ENCODE measurements around the gene RSBN1. TPM values are rescaled to one million over a fixed set of nuclear protein-coding genes. Genes with fewer than 3 reads are reported as not detected.

RSBN1 gene
- total RNA-seq, 1 experiment from 2014 or later: 10.7 TPM

DNA sequence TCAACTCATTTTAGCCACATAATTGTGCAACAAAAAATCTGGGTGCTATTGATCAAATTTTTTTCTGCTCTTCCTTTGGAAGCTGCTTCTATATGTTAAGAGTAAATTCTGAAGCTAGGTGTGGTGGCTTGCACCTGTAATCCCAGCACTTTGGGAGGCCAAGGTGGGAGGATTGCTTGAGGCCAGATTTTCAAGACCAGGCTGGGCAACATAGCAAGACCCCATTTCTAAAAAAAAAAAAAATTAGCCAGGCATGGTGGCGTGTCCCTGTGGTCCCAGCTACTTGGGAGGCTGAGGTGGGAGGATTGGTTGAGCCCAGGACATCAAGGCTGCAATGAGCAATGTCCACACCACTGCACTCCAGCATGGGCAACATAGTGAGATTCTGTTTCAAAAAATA is 24.3 kb upstream of the RSBN1 start:
- no peak for ATAC-seq
- Histone ChIP-seq H3K27ac (ENCODE audit: low read length) (no peak overlapping the region), H3K27me3 (ENCODE audit: control insufficient read depth, insufficient read depth, low read length) (no peaks in the 10 kb centered on the region), H3K36me3 (ENCODE audit: control insufficient read depth, insufficient read depth, low read length) (no peaks in the 10 kb centered on the region), H3K4me3 (ENCODE audit: low read depth in 2 of 2, low read length in 2 of 2) (no peak overlapping the region), H3K4me1 (ENCODE audit: control insufficient read depth, insufficient read depth, low read length) (no peaks in the 10 kb centered on the region), H3K9me3 (ENCODE audit: control insufficient read depth, insufficient read depth, low read depth, low read length) (no peaks in the 10 kb centered on the region)
- CTCF ChIA-PET: interaction anchor here (0.6 kb wide), 1 partner anchor 141 kb away, joined by 3 read pairs; no protein-coding TSS in a partner anchor
- DNase-seq (ENCODE audit: low read depth, low spot score): no peak
- no TSS peak for BruUV-seq (replicated peaks)
- TF ChIP-seq TCF7L2 (IDR thresholded peaks at IDR 0.05; ENCODE audit: low read depth, low read length) (no peak), POLR2AphosphoS5 (IDR thresholded peaks at IDR 0.05; ENCODE audit: low read depth, low read length) (no peak), SIN3A (IDR thresholded peaks at IDR 0.05; ENCODE audit: borderline replicate concordance, insufficient read depth, low read depth, low read length) (no peak)
- TF ChIP-seq, protein P1, sequence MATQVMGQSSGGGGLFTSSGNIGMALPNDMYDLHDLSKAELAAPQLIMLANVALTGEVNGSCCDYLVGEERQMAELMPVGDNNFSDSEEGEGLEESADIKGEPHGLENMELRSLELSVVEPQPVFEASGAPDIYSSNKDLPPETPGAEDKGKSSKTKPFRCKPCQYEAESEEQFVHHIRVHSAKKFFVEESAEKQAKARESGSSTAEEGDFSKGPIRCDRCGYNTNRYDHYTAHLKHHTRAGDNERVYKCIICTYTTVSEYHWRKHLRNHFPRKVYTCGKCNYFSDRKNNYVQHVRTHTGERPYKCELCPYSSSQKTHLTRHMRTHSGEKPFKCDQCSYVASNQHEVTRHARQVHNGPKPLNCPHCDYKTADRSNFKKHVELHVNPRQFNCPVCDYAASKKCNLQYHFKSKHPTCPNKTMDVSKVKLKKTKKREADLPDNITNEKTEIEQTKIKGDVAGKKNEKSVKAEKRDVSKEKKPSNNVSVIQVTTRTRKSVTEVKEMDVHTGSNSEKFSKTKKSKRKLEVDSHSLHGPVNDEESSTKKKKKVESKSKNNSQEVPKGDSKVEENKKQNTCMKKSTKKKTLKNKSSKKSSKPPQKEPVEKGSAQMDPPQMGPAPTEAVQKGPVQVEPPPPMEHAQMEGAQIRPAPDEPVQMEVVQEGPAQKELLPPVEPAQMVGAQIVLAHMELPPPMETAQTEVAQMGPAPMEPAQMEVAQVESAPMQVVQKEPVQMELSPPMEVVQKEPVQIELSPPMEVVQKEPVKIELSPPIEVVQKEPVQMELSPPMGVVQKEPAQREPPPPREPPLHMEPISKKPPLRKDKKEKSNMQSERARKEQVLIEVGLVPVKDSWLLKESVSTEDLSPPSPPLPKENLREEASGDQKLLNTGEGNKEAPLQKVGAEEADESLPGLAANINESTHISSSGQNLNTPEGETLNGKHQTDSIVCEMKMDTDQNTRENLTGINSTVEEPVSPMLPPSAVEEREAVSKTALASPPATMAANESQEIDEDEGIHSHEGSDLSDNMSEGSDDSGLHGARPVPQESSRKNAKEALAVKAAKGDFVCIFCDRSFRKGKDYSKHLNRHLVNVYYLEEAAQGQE (IDR thresholded peaks at IDR 0.05; ENCODE audit: insufficient read depth in 1 of 2, low read depth in 2 of 2, low read length in 1 of 2): no peak
- TF ChIP-seq, protein P2, sequence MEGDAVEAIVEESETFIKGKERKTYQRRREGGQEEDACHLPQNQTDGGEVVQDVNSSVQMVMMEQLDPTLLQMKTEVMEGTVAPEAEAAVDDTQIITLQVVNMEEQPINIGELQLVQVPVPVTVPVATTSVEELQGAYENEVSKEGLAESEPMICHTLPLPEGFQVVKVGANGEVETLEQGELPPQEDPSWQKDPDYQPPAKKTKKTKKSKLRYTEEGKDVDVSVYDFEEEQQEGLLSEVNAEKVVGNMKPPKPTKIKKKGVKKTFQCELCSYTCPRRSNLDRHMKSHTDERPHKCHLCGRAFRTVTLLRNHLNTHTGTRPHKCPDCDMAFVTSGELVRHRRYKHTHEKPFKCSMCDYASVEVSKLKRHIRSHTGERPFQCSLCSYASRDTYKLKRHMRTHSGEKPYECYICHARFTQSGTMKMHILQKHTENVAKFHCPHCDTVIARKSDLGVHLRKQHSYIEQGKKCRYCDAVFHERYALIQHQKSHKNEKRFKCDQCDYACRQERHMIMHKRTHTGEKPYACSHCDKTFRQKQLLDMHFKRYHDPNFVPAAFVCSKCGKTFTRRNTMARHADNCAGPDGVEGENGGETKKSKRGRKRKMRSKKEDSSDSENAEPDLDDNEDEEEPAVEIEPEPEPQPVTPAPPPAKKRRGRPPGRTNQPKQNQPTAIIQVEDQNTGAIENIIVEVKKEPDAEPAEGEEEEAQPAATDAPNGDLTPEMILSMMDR (IDR thresholded peaks at IDR 0.05): no peak
- intact Hi-C loops (cut with micrococcal nuclease; ENCODE audit: unreplicated experiment) (loop anchor here (10.0 kb wide), 1 partner anchor 68 kb away; the partner anchor contains the start of genes AP4B1 and DCLRE1B), in situ Hi-C loops (cut with HindIII; ENCODE audit: low pct_unique_long_range_greater_than_20kb, low sequenced_read_pairs) (no loop called here)
- POLR2A ChIA-PET: interaction anchor here (0.7 kb wide), 1 partner anchor 730 kb away, joined by 5 read pairs; no protein-coding TSS in a partner anchor

DNA sequence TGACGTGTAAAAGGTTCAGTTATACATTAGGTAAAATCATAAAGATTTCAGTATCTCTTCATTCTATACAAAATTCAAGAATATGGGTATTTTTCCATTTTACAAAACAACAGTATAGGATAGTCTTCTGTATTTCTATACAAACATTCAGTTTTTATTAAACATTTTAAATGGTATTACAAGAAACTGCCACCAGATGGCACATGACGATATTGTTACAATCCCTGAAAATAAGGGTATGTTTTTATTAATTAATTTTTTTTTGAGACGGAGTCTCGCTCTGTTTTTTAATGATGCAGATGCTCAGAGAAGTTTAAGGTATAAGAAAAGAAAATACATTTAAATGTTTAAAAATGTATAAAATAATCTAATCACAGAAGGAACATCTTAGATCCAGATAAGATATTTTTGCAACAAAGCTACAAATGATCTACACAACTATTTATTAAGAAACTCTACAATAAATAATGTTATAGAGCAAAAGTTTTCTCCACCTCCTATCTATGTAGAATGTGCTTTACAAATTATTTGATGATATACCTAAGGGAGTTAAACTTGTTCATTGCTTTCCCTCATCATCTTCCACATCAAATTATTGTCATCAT is 23.5 kb upstream of the RSBN1 start:
- no TSS peak for BruUV-seq (replicated peaks)
- H3K36me3 ChIP-seq (ENCODE audit: control insufficient read depth, insufficient read depth, low read length): no peaks in the 10 kb centered on the region

More for the DNA sequence above, 23.5 kb upstream of the RSBN1 start:
- no peaks in the 10 kb centered on the region for H3K27me3 ChIP-seq (ENCODE audit: control insufficient read depth, insufficient read depth, low read length)
- no peaks in the 10 kb centered on the region for H3K9me3 ChIP-seq (ENCODE audit: control insufficient read depth, insufficient read depth, low read depth, low read length)
- H3K27ac ChIP-seq (ENCODE audit: low read length): no peak overlapping the region
- in situ Hi-C loops (cut with HindIII; ENCODE audit: low pct_unique_long_range_greater_than_20kb, low sequenced_read_pairs): no loop called here
- H3K4me1 ChIP-seq (ENCODE audit: control insufficient read depth, insufficient read depth, low read length): no peaks in the 10 kb centered on the region
- intact Hi-C loops (cut with micrococcal nuclease; ENCODE audit: unreplicated experiment): loop anchor here (10.0 kb wide), 1 partner anchor 69 kb away; the partner anchor contains the start of genes AP4B1 and DCLRE1B
- no peak overlapping the region for H3K4me3 ChIP-seq (ENCODE audit: low read depth in 2 of 2, low read length in 2 of 2)
- no peak for DNase-seq (ENCODE audit: low read depth, low spot score)
- no peak for ATAC-seq
- CTCF ChIA-PET: interaction anchor here (0.6 to 0.7 kb wide), 2 partner anchors 142 to 1301 kb away, joined by 3 read pairs; no protein-coding TSS in a partner anchor
- POLR2A ChIA-PET: interaction anchor here (0.7 kb wide), 1 partner anchor 731 kb away, joined by 5 read pairs; no protein-coding TSS in a partner anchor
- TF ChIP-seq, protein P2 (IDR thresholded peaks at IDR 0.05): peak; percentile 15; the same call in 1 of the 2 replicates
- TF ChIP-seq SIN3A (IDR thresholded peaks at IDR 0.05; ENCODE audit: borderline replicate concordance, insufficient read depth, low read depth, low read length): no peak
